GM18870 (cell line): ENCODE results near the gene EHD3.

Source experiments
- ATAC-seq: cut with Tn5 transposase; IDR thresholded peaks from one replicate; pipeline ENCODE4 v1.9.1; 2021; ENCODE audit warnings: moderate library complexity; ENCODE audit not compliant: unreplicated experiment

Gene EHD3

DNA sequence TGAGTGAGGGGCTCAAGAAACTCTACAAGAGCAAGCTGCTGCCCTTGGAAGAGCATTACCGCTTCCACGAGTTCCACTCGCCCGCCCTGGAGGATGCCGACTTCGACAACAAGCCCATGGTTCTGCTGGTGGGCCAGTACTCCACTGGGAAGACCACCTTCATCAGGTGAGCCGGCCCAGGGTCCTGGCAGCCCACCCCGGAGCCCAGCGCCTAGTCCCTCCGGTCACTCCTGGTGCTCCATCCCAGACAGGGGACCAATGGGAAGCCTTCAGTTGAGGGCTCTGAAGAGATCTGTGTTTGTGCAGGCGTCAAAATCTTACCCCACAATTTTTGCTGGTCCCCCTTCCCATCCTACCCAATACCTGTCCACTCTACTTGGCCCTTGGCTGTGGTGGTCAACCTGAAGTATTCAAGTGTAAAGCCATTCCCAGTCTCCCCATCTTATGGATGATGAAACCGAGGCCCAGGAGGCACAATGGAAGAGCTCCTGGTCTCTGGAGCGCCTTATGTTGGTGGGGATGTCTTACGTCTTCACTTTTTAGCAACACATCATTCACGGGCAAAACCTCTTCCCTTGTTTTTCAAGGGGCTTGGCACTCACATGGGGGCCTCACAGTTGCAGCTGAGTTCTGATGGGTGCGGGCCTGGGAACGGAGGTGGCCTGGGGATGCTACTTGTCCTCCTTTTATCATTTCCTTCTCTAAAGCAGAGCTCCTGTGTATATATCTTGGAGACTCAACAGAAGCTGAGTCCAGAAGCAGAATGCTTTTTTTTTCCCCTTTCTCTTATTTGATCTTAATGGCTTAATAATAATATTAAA lies 941 bp downstream of the EHD3 start:
- no peak for ATAC-seq

DNA sequence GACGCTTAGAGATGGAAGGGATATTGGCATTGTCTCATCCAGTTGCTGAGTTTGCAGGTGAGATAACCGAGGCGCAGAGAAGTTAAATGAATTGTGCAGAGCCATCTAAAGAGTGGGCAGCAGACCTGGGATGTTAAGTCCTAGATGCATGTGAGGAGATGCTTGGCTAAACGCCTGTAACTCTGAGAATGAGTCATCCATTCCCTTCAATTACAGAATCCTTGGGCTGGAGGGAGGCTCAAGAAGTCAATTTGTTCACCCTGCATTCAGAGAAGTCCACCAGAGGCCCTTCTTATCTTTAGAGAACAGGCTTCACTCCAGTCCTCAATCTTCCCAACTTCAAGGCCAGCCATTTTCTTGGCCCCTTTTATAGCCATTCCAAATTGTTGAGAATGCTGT lies 1.6 kb downstream of the EHD3 start:
- no peak for ATAC-seq

DNA sequence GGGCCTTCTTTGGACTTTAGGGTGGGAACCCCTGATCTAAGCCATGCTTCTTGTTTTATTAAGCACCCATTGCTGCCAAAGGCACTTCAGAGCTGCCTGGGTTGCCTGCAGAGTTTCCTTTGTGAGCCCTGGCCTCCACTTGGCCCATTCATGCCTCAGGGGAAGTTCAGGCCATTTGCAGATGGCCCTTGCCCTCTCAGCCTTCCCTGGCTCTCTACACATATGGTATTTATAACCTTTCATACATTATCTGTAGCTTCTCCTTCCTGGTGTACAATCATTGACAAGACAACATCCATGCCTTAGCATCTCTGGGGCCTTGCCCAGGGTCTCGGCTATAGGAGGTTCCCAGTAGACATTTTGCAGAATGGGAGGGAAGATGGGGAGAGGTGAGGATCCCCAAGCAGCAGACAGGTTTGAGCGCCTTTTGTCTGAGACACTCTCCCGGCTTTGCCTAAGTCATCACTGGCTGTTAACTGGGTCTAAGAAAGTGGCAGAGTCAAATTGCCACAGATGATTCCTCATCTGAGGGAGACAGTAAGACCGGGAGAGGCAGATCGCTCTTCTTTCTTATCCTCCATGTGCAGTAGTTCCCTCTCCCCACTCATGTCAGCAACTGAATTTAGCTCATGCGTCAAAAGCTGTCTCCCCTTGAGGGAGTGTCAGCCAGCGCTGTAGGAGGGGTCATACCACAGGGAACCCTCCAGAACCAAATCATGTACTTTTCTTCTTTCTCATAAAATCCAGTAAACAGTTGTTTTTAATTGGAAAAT lies 2.7 kb downstream of the EHD3 start:
- ATAC-seq, result no peak

DNA sequence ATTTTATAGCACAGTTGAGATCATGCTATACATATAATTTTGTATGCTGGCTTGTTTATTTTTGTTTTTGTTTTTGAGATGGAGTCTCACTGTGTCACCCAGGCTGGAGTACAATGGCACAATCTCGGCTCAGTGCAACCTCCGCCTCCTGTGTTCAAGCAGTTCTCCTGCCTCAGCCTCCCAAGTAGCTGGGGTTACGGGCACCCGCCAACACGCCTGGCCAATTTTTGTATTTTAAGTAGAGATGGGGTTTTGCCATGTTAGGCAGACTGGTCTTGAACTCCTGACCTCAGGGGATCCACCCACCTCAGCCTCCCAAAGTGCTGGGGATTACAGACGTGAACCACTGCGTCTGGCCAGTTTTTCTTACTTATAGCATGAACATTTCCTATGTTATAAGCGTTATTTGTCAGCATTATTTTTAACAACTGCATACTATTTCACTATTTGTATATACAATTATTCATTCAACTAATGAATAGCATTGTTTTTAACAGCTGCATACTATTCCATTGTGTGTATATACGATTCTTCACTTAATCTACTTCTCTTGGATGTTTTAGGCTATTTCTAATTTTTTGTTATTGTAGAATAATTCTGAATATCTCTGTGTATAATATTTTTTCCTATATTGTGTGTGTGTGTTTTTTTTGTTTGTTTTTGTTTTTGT lies 3.5 kb downstream of the EHD3 start:
- ATAC-seq, result no peak

DNA sequence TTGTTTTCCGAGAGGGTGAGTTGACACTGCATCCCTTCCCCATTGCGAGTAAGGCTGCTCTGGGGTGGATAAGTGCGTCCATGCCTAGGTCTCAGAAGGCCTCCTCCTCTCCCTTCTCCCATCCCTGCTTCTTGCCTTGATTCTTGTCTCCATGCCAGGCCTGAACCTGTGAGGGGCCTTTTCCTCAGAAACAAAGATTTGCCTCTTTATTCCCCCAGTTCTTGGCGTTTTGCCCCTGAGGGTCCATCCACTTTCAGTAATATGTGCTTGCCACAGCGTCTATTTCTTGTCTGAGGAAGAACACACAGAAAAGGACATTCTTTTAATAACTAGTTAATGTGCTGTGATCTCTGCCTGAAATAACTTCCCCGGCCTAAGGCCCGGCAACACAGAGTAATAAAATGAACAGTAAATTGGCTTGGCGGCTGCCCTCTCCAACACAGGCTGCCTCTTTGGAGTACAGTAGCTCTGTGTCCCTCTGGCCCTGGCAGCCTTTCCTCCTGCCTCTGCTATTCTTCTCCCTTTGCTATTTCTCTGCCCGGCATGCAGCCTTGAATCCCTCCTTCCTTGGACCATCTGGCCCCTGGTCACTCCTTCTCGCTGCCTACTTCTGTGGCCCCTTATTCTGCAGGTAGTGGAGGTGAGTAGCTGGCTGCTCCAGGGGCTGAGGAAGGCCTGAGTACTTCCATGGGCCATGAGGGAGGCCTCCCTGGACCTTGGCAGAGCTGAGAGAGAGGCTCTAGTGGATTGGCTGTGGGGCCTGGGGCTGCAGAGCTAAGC lies 4.4 kb downstream of the EHD3 start:
- no peak for ATAC-seq

DNA sequence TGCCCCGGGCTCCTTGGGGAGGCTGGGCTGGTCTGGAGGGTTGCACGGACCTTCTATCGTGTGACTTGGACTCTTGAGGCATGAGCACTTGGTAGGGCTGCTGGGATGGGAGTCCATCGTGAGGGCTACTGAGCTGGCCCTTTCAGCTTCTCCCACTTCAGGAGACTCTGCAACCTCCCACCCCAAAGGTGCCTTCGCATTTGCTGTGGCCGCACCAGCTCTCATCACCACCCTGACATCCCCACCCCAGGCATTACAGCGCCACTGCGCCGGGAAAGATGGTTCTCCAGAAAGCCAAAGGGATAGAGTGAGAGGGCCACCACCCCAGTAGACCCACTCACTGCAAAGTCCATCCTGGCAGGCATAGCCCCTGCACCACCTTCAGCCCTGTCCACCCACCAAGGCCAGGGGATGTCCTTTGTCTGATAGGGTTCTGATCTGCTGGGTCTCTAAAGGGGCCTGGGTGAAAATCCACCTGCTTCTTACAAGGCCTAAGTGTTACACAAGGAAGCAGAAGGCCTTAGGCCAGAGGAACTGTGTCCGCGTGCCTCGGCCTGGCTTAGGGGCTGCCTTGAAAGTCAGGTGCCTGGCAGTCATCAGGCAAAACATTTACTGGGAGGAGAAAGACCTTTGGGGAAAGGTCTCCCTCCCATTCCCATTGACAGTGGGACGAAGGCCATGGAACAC lies 5.1 kb downstream of the EHD3 start:
- ATAC-seq, result no peak

DNA sequence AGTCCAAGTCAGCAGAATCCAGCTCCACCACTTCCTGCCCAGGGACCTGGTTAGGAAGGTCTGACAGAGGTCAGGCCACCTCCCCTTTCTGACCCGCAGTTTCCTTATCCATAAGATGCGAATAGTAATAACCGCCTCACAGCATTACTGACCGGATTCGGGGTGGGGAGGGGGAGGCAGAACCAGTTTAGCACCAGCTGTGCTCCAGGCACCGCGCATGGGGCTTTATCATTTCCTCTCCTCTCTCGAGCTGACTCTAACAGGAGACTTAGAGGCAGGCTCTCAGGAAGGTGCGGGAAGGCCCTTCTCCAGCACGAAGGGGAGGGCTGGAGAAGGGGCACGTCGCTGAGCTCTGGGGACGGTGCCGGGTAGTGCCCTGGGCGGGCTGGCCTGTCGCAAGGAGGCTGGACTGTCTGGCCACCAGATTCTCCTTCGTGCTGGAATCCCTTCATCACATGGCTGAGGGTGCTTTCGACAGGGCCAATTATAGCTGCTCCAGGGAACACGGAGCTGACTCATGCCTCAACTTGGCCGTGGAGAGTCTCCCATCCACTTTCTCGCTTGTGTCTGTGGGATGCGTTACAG lies 5.7 kb downstream of the EHD3 start:
- ATAC-seq, result no peak

DNA sequence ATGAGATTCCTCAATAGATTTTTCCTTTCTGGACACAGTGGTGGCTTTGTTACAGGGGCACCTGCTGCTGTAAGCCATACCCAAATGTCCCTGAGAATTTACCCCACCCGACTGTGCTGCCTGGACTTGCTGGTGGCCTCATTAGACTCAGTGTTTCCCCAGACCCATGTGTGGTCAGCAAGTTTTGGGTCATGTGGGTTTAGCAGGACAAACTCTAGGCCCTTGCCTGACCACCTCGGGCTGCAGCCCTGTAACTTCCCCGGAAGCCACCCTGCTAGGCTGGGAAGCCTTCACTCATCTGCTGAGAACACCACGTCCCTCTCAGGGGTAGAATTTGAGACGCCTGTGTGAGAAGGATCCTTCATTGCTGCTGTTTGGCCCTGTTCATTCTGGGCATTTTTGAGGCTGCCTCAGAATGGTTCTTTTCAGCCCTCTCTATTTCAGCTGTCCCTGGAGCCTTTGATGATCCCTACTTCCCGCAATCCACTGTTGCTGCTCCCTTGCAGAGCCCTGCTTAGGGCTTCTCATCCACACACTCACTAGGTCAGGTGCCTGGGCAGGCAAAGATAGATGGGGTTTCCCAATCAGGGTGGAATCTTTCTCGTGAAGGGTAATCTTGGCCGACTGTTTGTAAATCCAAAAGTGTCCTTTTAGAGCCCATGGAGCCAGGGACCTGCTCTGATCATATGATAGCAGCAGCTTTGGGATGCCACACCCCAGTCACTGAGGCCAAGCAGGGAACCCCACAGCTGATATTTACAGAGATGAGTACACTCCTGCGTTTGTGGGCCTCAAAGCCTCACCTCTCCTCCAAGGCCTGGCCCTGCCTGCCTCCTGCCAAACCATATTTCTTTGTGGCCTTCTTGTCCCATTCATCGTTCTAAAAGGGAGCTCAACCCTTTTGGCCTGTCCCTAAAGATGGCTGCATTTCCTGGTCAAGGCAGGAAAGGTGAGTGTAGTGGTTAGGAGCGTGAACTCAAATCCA lies 6.7 kb downstream of the EHD3 start:
- ATAC-seq, result no peak

DNA sequence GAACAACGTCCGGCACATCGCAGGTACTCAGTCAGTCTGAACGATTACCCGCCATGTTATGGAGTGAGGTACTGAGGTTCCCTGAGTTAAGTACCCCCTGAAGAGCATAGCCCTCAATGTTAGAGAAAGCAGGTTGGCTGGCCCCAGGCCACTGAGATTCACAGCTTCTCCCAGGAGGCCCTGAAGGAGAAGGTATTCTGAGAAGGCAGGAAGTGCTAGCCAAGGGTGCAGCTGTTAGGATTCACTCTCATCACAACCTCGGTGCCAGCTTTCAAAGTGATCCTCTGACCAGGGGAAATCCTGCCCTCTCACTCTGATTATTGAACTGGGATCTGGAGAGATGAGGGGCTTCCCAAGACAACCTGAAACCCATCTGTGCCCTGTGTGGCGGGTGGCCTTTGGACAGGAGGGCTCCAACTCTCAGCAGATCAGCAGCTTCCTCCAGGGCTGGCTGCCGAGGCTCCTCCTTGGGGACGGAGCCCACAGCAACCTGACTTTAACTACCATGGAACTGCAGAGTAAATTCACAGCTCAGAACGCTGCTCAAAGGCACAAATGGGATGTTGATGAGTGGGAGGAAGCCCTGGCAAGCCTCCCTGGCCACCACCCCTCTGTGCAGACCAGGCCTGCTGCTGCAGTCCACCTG lies 7.8 kb downstream of the EHD3 start:
- ATAC-seq, result no peak

DNA sequence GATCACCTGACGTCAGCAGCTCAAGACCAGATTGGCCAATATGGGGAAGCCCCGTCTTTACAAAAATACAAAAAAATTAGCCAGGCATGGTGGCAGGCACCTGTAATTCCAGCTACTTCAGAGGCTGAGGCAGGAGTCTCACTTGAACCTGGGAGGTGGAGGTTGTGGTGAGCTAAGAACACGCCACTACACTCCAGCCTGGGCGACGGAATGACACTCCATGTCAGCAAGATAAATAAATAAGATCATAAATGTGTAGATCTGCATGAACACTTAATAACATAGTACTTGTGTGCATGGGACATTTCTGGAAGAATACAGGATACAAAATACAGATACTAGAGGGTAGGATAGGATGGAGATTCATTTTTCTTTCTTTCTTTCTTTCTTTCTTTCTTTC lies 9.1 kb downstream of the EHD3 start:
- no peak for ATAC-seq

DNA sequence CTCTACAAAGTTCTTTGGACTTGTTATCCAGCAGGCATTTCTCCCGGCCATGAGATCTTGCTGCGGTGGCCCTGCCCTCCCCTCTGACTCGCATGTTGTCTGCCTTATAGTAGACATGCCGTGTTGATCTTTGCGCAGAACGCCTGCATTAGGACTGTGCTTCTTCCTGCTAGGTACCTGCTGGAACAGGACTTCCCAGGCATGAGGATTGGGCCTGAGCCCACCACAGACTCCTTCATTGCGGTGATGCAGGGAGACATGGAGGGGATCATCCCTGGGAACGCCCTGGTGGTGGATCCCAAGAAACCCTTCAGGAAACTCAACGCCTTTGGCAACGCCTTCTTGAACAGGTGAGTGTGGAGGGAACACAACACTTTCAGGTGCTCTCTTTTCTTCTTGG lies 10.1 kb downstream of the EHD3 start:
- ATAC-seq, result no peak

DNA sequence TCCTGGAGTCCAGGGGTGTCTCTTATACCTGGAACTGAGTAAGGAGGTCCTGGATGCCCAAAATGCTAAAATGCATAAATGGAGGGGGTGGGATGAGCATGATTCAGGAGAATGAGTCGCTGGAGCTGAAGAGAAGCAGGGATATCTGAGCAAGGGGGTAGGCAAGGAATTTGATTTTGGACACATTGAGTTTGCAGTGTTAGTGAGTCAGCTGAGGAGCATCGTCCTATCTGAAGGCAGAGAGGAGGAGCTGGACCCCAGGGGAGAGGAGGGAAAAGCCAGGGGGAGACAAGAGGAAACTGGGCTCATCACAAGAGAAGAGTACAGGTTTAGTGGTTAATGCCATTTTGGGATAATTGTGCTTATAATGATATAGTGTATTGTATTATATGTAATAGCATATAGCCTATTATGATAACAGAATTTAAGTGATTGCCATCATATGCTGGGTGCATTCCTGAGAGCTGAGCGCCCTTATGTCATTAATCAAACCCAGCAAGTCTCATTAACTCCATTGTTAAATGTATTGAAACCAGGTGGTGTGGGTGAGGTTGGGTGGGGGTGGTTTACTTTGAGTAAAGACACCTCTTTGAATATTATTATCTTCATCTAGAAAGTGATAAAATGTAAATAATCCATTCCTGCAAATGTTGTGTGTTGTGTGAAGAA lies 12.4 kb downstream of the EHD3 start:
- ATAC-seq, result no peak

DNA sequence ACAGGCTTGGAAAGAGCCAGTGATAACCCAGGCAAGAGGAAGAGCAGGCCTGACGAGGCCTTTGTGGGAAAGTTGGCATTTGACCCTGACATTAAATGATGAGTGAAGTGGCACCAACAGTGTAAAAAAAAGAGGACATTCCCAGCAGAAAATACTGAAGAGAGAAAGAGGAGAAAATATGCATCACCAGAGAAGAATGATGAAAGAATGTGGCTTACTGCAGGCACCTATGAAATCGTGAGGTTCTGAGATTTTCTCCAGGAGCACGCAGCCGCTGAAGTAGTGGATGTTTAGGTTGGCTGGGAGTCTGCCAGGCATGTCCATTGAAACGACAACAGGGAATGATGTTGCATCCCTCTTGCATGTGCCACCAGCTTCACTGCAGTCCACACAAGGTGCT lies 13.8 kb downstream of the EHD3 start:
- no peak for ATAC-seq

DNA sequence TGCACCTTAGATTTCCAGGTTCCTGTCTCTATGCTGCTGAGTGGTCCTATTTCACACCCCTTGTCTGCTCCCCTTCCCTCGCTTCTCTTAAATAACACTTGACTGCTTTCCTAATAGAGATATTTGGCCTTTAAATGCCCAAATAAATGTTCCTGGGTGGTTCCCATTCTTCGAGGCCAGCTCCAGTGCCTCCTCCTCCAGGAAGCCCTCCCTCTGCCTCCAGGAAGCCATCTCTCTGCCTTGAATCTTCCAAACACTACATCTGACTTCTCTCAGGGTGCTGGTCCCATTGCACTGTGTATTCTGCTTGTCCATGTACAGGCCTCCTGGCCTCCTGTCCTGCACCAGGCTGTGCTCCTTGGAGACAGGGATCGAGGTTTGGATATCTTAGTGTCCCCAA lies 14.2 kb downstream of the EHD3 start:
- no peak for ATAC-seq

DNA sequence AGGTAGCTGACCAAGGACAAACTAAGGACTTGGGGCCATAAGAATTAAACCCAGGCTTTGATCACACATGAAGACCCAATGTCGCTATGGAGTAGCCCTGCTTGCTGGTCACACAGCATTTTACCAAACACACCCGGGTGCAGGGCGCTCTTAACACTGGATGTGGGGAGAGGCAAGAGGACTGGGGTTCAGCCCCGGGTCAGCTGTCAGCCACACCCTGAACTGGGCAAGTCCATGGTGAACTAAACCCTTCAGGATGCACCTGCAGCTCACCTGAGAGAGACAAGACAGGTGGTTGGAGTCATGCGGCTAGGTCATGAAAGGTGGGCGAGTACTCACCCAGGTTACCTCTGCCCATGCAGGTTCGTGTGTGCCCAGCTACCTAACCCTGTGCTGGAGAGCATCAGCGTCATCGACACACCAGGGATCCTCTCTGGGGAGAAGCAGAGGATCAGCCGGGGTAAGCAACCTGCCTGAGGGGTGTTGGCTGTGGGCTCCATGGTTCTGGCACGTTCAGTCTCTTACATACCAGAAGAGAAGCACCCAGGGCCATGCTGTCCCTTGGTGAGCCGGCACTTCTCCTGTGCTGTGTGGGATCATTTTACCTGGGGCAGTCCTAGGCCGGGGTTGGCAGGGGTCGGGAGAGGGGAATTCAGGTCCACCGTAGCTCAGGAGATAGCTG lies 15.2 kb downstream of the EHD3 start:
- ATAC-seq, result no peak

DNA sequence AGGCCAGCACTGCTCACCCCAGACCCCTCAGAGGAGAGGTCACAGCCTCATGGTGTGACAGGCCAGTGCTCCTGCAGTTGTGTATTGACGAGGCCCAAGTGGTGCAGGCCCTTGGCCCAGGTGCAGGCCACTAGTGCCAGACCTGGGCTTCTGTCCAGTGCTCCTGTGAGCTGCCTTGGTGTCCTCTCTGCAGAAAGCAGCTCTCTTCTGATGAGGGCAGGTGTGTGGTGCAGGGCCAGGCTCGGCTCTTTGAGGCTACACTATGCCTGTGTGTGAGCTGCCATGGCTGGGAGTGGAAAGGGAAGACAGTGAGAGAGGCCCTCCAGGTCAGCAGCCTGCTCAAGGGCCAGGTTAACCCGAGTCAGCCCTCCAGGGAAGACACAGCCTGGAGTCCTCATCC lies 17.1 kb downstream of the EHD3 start:
- no peak for ATAC-seq

DNA sequence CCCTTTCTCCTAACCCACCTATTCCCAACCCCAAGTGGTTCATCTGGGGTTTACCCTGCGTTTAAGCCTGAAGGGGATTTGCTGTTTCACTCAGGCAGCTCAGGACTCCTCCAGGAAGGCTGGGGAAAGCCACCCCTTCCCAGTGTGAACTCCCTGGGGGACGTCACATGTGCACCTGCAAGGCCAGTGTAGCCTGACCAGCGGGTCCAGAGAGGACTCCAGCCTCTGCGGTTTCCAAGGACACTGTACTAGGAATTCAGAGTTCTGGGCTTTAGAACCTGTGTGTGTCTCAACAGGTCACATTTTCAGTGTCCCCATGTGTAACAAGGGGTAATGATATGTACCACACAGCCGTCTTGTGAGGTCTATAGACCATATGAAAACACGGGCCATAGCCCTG lies 17.9 kb downstream of the EHD3 start:
- ATAC-seq, result no peak
